HG02678 (cell line): ENCODE measurements around the gene KHDRBS2.

ENCODE experiments used
- ATAC-seq: cut with Tn5 transposase; IDR thresholded peaks from one replicate; pipeline ENCODE4 v1.9.1; 2021; ENCODE audit warnings: mild to moderate bottlenecking, moderate library complexity; ENCODE audit not compliant: unreplicated experiment

Gene KHDRBS2

GRCh38 chr6:62285612-62286469, at the start of gene KHDRBS2:
Gene KHDRBS2, minus strand, starts transcription at chr6:62286225.
- ATAC-seq, result peak; percentile 100

DNA sequence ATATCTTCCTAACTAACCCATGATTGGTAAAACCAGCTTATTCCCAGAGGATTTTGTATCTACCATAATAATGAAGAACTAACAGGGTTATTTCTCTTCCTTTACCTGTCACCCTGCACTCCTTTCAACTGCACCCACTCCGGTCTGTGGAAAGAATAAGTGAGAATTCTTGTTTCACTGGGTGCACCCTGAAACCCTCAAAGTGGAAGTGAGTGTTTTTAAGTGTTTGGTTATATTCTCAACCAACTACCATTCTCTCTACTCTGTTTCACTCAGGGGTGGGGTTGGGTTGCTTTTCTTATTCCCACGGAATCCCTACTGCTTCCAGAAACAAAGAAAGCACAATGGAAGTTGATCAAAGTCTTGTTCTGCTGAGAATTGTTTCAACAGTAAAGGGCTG, 42.6 kb upstream of the KHDRBS2 start:
- ATAC-seq, result no peak

DNA sequence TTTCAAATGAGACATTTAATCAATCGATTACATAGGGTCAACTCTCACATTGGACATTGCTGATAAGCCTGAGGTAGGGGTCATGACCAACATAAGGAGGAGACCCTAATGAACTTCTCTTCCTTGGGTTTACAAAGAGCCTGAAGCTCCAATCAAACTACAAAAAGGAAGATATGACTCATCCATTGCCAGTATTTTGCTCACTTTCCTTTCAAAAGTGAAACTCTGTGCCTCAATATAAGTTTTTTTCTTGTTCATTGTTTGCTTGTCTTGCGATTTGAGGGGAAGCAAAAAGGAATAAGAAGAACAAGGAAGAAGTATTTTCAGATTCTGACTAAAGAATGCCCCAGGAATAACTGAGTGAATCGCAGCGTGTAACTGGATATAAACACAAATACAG, 38.8 kb upstream of the KHDRBS2 start:
- no peak for ATAC-seq

GRCh38 chr6:62323818-62324431, 37.9 kb upstream of the KHDRBS2 start:
- ATAC-seq, result no peak

GRCh38 chr6:62298745-62299392, 12.8 kb upstream of the KHDRBS2 start:
- peak; percentile 88 for ATAC-seq

- no peak for ATAC-seq
Measured at GRCh38 chr6:62296541-62296940, 10.5 kb upstream of the KHDRBS2 start.

DNA sequence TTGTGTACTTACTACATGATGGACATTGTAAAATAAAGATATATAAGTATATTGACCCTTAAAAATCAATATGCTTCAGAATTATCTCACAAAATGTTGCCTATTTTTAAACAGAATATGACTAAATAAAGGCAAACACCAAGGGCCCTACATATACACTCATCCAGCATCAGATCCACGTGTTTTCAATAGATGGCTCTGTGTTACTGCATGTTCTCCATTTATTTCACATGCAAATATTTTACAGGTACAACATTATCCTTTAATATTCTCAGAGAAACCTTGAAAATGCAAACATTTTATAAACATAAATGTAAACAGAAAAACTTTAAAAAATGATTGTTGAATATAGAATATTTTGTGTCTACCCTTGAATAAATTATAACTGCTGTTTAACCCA, 2.9 kb upstream of the KHDRBS2 start:
- ATAC-seq, result no peak

- no peak for ATAC-seq
Measured at GRCh38 chr6:62288562-62288961, 2.5 kb upstream of the KHDRBS2 start.

GRCh38 chr6:62286470-62286843, 432 bp upstream of the KHDRBS2 start:
- ATAC-seq, result peak; percentile 0

- no peak for ATAC-seq
Measured at GRCh38 chr6:62284725-62285124, 1.3 kb downstream of the KHDRBS2 start.

GRCh38 chr6:62283796-62284411, 2.1 kb downstream of the KHDRBS2 start:
- no peak for ATAC-seq

GRCh38 chr6:62283365-62283764, 2.7 kb downstream of the KHDRBS2 start:
- no peak for ATAC-seq

GRCh38 chr6:62280099-62280498, 5.9 kb downstream of the KHDRBS2 start:
- ATAC-seq, result no peak

DNA sequence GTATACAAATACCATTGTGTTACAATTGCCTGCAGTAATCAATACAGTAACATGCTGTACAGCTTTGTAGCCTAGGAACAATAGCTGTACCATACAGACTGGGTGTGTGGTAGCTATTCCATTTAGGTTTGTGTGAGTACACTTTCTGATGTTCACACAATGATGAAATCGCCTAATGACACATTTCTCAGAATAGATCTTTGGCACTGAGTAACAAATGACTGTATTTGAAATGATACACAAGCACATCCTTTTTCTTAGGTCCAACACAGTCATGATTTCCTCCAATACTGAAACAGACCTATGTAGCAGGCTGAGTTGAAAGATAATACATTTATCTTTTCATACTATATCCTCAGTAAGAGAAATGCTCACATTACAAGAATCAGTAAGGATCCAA, 13.9 kb downstream of the KHDRBS2 start:
- ATAC-seq, result no peak

GRCh38 chr6:62265906-62266525, 20.0 kb downstream of the KHDRBS2 start:
- ATAC-seq, result no peak

GRCh38 chr6:62262283-62262682, 23.7 kb downstream of the KHDRBS2 start:
- no peak for ATAC-seq

- ATAC-seq, result no peak
Measured at GRCh38 chr6:62246087-62246486, 39.9 kb downstream of the KHDRBS2 start.

- no peak for ATAC-seq
Measured at GRCh38 chr6:62236784-62237183, 49.2 kb downstream of the KHDRBS2 start.

DNA sequence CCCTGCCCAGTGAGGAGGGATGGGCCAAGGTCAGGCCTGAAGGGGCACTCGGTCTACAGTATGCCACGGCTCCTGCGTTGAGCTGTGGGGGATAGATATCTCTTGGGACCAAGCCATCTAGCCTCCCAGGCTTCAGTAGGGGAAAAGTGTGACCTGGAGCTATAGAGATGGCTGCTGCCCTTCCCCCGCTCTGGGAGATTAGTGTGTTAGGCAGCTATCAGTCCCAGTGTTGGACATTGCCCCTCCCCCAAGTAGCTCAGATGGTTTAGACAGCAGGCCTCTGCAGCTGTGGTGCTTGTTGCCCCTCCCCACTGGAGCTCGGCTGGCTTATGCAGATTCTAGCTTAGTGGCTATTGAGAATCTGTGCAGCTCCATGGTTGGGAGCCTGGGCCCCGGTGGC, 56.8 kb downstream of the KHDRBS2 start:
- no peak for ATAC-seq

DNA sequence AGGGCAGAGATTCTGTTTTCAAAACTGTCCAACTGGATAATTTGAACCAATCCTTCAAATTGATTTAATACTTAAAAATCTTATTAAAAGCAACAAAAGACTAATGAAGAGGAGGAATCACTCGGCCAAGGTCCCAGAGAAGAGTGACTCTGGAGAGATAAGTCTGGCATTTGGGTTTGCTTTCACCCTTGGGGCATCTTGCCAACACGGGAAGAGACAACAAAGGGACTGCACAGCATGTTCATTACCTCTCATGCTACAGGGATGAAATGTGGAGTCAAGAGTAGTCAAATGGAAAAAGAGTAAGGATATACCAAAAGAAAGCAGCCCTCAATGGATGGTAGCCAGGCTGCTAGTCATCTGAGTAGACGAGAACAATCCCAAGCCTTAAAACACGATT, 68.2 kb downstream of the KHDRBS2 start:
- ATAC-seq, result no peak

GRCh38 chr6:62202078-62202477, 83.9 kb downstream of the KHDRBS2 start:
- ATAC-seq, result no peak
